Measurements from ENCODE around the gene CKAP5. TPM values are rescaled to one million over a fixed set of nuclear protein-coding genes. Genes with fewer than 3 reads are reported as not detected.

Gene CKAP5
- total RNA-seq, 1 donor from 2014 or later = 101 TPM

DNA sequence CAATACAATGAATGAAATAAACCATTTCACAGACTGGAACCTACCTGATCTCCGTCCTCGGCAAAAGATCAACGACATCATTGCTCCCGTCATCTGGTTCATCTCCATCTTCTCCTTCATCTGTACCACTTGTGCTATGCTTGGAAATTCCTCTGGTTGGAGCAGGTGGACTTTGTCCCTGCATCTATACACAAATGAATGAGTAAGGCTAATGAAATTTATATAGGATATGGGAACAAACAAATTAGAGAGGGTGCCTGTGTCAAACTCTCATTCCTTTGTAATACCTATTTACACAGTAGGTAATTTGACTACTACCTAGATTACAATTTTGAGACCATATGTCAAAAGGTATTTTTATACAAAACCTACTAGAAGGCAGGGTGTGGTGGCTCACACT is 67.7 kb downstream of the CKAP5 start:
- Mint-ChIP-seq H3K4me3 (ENCODE audit: unreplicated experiment) (no peak overlapping the region), H3K9me3 (ENCODE audit: unreplicated experiment) (no peaks in the 10 kb centered on the region), H3K36me3 (ENCODE audit: unreplicated experiment) (peaks cover 53% of the 10 kb centered on the region), H3K4me1 (ENCODE audit: unreplicated experiment) (no peaks in the 10 kb centered on the region), H3K27ac (ENCODE audit: unreplicated experiment) (no peak overlapping the region), H3K27me3 (ENCODE audit: unreplicated experiment) (no peaks in the 10 kb centered on the region)
- TF ChIP-seq, protein P1, sequence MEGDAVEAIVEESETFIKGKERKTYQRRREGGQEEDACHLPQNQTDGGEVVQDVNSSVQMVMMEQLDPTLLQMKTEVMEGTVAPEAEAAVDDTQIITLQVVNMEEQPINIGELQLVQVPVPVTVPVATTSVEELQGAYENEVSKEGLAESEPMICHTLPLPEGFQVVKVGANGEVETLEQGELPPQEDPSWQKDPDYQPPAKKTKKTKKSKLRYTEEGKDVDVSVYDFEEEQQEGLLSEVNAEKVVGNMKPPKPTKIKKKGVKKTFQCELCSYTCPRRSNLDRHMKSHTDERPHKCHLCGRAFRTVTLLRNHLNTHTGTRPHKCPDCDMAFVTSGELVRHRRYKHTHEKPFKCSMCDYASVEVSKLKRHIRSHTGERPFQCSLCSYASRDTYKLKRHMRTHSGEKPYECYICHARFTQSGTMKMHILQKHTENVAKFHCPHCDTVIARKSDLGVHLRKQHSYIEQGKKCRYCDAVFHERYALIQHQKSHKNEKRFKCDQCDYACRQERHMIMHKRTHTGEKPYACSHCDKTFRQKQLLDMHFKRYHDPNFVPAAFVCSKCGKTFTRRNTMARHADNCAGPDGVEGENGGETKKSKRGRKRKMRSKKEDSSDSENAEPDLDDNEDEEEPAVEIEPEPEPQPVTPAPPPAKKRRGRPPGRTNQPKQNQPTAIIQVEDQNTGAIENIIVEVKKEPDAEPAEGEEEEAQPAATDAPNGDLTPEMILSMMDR (IDR thresholded peaks at IDR 0.05) = no peak
- DNase-seq (ENCODE audit: extremely low spot score, unreplicated experiment) = no peak

DNA sequence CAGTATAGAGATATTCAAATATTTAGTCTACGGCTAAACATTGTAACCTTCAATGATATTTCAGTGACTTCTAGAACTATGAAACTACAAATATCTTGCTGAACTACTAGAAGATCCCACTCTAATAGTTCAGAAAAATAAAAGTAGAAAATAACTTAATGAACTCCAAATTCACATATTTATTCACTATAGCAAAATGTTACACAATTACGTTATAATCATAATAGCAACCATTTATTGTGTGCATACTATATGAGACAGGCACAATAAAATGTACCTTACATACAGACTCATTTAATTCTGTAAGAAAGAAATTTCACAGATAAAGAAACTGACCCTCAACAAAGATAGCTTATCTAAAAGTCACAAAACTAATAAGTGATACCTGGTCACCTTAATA is 69.2 kb downstream of the CKAP5 start:
- Mint-ChIP-seq H3K4me1 (ENCODE audit: unreplicated experiment) (no peaks in the 10 kb centered on the region), H3K4me3 (ENCODE audit: unreplicated experiment) (no peak overlapping the region), H3K27ac (ENCODE audit: unreplicated experiment) (no peak overlapping the region), H3K27me3 (ENCODE audit: unreplicated experiment) (no peaks in the 10 kb centered on the region), H3K9me3 (ENCODE audit: unreplicated experiment) (no peaks in the 10 kb centered on the region), H3K36me3 (ENCODE audit: unreplicated experiment) (peaks cover 49% of the 10 kb centered on the region)
- TF ChIP-seq, protein P1 (IDR thresholded peaks at IDR 0.05) = no peak
- DNase-seq (ENCODE audit: extremely low spot score, unreplicated experiment) = no peak

DNA sequence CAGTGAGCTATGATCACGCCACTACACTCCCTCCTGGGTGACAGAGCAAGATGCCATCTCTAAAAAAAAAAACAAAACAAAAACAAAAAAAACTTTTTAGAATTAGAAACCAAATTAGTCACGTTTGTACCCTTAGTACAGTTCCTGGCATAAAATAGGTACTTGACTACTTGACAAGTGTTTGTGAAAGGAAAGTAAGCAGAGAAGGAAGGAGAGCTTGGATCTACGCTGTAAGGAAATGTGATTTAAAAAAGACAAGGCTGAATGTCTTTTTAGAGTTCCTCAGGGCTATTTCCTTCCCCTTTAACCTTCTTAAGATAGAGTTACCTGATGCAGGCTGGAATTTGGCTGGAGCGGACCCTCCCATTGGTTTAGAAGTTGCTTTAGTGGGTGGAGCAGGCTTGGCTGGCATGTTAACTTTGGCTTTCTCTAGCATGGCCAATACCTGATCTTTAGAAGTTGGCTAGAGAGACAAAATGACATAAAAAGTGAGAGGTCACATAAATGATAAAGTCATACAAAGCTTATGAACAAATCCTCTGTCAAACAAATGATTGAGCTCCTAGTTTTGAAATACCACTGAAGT is 76.4 kb downstream of the CKAP5 start:
- H3K27ac Mint-ChIP-seq (ENCODE audit: unreplicated experiment) = no peak overlapping the region
- no peak overlapping the region for H3K4me3 Mint-ChIP-seq (ENCODE audit: unreplicated experiment)
- TF ChIP-seq, protein P1 (IDR thresholded peaks at IDR 0.05) = no peak
- H3K9me3 Mint-ChIP-seq (ENCODE audit: unreplicated experiment) = no peaks in the 10 kb centered on the region
- H3K4me1 Mint-ChIP-seq (ENCODE audit: unreplicated experiment) = no peaks in the 10 kb centered on the region
- DNase-seq (ENCODE audit: extremely low spot score, unreplicated experiment) = no peak
- H3K27me3 Mint-ChIP-seq (ENCODE audit: unreplicated experiment) = no peaks in the 10 kb centered on the region
- peaks cover 45% of the 10 kb centered on the region for H3K36me3 Mint-ChIP-seq (ENCODE audit: unreplicated experiment)

DNA sequence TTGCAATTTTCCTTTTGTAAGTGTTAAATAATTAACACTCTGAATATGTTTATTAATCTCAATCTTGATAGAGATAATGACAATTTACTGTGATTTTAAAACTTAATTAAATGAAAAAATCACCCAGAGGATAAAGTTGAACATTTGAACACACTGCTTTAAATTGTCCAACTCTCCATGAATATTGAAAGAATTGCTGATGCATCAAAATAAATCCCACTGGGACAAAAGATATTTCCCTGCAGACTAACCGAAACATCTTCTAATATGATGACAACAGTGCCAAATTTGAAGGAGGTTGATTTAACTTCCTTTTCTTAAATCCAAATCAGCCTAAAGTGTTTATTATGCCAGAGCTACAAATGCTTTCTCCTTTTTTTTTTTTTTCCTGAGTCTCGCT is 79.4 kb downstream of the CKAP5 start:
- no peaks in the 10 kb centered on the region for H3K4me1 Mint-ChIP-seq (ENCODE audit: unreplicated experiment)
- H3K36me3 Mint-ChIP-seq (ENCODE audit: unreplicated experiment) = peaks cover 43% of the 10 kb centered on the region
- H3K27me3 Mint-ChIP-seq (ENCODE audit: unreplicated experiment) = no peaks in the 10 kb centered on the region
- H3K9me3 Mint-ChIP-seq (ENCODE audit: unreplicated experiment) = no peaks in the 10 kb centered on the region
- H3K4me3 Mint-ChIP-seq (ENCODE audit: unreplicated experiment) = no peak overlapping the region
- DNase-seq (ENCODE audit: extremely low spot score, unreplicated experiment) = no peak
- TF ChIP-seq, protein P1 (IDR thresholded peaks at IDR 0.05) = no peak
- no peak overlapping the region for H3K27ac Mint-ChIP-seq (ENCODE audit: unreplicated experiment)

DNA sequence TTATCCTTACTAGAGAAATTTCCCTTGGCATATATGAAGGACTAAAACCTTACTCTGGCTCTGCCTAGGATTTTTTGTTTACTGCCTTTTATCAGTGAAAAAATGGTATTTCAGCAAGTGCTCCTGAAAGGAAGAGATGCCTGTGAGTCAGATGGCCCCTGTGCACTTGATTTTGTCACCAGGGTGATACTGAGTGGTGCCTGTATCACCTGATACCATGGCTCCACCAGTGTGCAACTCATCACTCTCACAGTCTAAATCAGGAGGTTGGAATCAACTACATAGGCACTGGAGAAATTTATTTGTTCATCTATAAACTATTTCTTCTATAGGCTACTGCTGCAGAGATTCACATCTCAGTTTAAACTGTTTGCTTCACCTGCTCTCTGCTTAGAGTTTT is 83.8 kb downstream of the CKAP5 start:
- TF ChIP-seq, protein P1 (IDR thresholded peaks at IDR 0.05) = no peak
- Mint-ChIP-seq H3K27me3 (ENCODE audit: unreplicated experiment) (no peaks in the 10 kb centered on the region), H3K9me3 (ENCODE audit: unreplicated experiment) (no peaks in the 10 kb centered on the region), H3K27ac (ENCODE audit: unreplicated experiment) (no peak overlapping the region), H3K4me1 (ENCODE audit: unreplicated experiment) (no peaks in the 10 kb centered on the region), H3K36me3 (ENCODE audit: unreplicated experiment) (peaks cover 51% of the 10 kb centered on the region), H3K4me3 (ENCODE audit: unreplicated experiment) (no peak overlapping the region)
- DNase-seq (ENCODE audit: extremely low spot score, unreplicated experiment) = no peak
